ENCODE results near the gene MBNL1.

GRCh38 chr3:152307829-152308474 is 39.2 kb downstream of the MBNL1 start:
- TF ChIP-seq CTCF (IDR thresholded peaks at IDR 0.05; ENCODE audit: poor library complexity, severe bottlenecking): no peak
- no peak for TF ChIP-seq EZH2 (IDR thresholded peaks at IDR 0.05; ENCODE audit: borderline replicate concordance, insufficient read depth, low read length, poor library complexity, severe bottlenecking)
- no peak for TF ChIP-seq MXI1 (conservative IDR thresholded peaks at IDR 0.05; ENCODE audit: poor library complexity, severe bottlenecking)
- TF ChIP-seq, protein P1, sequence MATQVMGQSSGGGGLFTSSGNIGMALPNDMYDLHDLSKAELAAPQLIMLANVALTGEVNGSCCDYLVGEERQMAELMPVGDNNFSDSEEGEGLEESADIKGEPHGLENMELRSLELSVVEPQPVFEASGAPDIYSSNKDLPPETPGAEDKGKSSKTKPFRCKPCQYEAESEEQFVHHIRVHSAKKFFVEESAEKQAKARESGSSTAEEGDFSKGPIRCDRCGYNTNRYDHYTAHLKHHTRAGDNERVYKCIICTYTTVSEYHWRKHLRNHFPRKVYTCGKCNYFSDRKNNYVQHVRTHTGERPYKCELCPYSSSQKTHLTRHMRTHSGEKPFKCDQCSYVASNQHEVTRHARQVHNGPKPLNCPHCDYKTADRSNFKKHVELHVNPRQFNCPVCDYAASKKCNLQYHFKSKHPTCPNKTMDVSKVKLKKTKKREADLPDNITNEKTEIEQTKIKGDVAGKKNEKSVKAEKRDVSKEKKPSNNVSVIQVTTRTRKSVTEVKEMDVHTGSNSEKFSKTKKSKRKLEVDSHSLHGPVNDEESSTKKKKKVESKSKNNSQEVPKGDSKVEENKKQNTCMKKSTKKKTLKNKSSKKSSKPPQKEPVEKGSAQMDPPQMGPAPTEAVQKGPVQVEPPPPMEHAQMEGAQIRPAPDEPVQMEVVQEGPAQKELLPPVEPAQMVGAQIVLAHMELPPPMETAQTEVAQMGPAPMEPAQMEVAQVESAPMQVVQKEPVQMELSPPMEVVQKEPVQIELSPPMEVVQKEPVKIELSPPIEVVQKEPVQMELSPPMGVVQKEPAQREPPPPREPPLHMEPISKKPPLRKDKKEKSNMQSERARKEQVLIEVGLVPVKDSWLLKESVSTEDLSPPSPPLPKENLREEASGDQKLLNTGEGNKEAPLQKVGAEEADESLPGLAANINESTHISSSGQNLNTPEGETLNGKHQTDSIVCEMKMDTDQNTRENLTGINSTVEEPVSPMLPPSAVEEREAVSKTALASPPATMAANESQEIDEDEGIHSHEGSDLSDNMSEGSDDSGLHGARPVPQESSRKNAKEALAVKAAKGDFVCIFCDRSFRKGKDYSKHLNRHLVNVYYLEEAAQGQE (IDR thresholded peaks at IDR 0.05; ENCODE audit: borderline replicate concordance): no peak

Measured in neural cell (in vitro differentiated cells).